Measurements from ENCODE around the gene PARD3.
A peak's percentile ranks its signal among the peaks of the same experiment; 100 is the strongest.

The PARD3 gene

DNA sequence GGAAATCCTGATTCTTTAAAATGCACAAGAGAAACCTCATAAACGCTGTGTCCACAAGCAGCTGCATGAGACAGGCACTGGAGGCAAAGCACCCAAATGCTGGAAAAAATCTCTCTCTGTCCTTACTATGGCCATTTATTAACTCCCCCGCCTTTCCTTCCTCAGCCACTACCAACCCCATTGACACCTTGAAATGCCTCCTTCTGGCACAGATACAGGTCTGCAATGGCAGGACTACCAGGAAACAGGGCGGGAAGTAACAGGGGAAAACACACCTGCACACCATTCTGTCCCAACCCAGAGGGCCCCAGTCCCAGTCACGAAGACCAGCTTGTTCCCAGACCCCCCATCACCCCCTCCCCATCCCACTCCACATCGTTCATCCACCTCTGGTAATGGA is 224.3 kb downstream of the PARD3 start:
- DNase-seq (ENCODE audit: low read depth), result no peak
- in situ Hi-C loops (cut with HindIII; ENCODE audit: low sequenced_read_pairs), result no loop called here
- no peak overlapping the region for H3K4me3 ChIP-seq (ENCODE audit: low read depth, low read length)
- TF ChIP-seq, protein P1, sequence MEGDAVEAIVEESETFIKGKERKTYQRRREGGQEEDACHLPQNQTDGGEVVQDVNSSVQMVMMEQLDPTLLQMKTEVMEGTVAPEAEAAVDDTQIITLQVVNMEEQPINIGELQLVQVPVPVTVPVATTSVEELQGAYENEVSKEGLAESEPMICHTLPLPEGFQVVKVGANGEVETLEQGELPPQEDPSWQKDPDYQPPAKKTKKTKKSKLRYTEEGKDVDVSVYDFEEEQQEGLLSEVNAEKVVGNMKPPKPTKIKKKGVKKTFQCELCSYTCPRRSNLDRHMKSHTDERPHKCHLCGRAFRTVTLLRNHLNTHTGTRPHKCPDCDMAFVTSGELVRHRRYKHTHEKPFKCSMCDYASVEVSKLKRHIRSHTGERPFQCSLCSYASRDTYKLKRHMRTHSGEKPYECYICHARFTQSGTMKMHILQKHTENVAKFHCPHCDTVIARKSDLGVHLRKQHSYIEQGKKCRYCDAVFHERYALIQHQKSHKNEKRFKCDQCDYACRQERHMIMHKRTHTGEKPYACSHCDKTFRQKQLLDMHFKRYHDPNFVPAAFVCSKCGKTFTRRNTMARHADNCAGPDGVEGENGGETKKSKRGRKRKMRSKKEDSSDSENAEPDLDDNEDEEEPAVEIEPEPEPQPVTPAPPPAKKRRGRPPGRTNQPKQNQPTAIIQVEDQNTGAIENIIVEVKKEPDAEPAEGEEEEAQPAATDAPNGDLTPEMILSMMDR (IDR thresholded peaks at IDR 0.05; ENCODE audit: low read depth, low read length, missing control alignments), result no peak

DNA sequence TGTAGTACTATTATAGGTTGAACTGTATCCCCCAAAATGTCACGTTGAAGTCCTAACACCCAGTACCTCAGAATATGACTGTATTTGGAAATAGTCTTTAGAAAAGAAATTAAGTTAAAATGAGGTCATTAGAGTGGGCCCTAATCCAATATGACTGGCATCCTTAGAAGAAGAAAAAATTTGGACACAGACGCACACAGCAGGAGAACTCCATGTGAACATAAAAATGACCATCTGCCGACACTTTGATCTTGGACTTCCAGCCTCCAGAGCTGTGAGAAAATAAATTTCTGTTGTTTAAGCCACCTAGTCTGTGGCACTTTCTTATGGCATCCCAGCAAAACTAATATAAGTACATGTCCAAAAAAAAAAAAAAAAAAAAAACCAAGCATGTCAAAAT is 225.8 kb downstream of the PARD3 start:
- TF ChIP-seq, protein P1 (IDR thresholded peaks at IDR 0.05; ENCODE audit: low read depth, low read length, missing control alignments), result no peak
- in situ Hi-C loops (cut with HindIII; ENCODE audit: low sequenced_read_pairs), result no loop called here
- DNase-seq (ENCODE audit: low read depth), result no peak
- H3K4me3 ChIP-seq (ENCODE audit: low read depth, low read length), result no peak overlapping the region

DNA sequence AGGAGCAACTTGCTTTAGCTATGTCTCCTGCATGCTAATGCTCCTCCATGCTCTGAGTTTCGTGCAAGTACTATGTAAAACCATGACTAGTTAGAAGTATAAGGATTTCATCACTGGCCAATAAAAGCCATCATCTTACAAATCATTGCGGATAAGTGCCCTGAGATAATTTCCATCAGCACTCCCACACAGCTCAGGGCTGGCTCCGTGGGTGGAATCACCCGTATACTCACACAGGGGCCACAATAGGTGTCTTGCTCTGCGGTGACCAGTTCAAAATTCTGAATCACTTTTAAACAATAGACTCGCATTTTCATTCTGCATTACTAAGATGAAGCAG is 227.4 kb downstream of the PARD3 start:
- in situ Hi-C loops (cut with HindIII; ENCODE audit: low sequenced_read_pairs), result no loop called here
- H3K4me3 ChIP-seq (ENCODE audit: low read depth, low read length), result no peak overlapping the region
- TF ChIP-seq, protein P1 (IDR thresholded peaks at IDR 0.05; ENCODE audit: low read depth, low read length, missing control alignments), result no peak
- no peak for DNase-seq (ENCODE audit: low read depth)

DNA sequence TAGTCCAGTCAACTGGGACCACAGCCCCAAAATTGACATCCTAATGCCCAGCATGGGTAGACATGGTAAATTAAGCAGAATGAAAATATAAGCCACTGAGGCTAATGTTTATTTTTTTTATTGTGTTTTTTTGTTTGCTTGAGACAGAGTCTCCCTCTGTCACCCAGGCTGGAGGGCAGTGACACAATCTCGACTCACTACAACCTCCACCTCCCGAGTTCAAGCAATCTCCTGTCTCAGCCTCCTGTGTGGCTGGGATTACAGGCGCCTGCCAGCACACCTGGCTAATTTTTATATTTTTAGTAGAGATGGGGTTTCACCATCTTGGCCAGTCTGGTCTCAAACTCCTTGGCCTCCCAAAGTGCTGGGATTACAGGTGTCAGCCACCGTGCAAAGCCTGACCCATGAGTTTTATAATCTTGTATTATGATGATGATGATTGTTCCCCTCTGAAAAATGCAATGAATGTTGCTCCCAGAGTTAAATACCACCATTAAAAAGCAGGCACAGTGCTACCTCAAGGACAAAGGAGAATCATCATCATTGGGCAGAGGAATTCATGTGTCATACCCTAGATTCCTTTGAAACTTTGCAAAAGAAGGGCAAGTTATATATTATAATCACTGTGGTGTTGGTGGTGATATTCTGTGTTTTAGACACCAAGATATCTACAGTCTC is 228.0 kb downstream of the PARD3 start:
- in situ Hi-C loops (cut with HindIII; ENCODE audit: low sequenced_read_pairs), result no loop called here
- DNase-seq (ENCODE audit: low read depth), result no peak
- TF ChIP-seq, protein P1 (IDR thresholded peaks at IDR 0.05; ENCODE audit: low read depth, low read length, missing control alignments), result no peak
- H3K4me3 ChIP-seq (ENCODE audit: low read depth, low read length), result no peak overlapping the region

DNA sequence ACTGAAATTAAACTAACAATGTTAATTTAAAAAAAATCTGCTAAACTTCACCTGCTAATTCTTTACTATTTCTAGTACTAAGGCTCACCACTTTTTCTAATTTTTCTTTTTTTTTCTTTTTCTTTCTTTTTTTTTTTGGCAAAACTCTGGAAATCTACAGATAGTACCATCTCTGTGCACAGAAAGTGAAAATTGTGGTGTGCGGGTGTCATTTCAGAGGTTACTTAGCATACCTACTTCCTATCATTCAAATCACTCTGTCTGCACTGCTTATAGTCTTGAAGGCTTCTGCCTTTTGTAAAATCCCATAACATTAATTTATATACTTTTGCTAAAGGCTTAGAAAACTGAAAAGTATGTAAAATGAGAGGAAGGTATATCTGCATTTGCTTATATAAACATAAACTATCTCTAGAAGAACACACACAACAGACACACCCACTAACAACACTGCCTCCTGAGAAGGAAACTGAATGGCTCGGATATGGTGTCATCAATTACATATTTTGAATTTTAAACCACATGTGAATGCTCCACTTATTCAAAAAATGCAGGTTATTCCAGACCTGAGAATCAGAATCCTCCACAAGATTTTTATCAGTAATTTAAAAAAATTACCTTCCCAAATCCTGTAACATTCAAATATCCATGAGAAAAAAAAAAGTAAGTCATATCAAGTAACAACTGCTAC is 229.5 kb downstream of the PARD3 start:
- TF ChIP-seq, protein P1 (IDR thresholded peaks at IDR 0.05; ENCODE audit: low read depth, low read length, missing control alignments), result no peak
- in situ Hi-C loops (cut with HindIII; ENCODE audit: low sequenced_read_pairs), result no loop called here
- no peak overlapping the region for H3K4me3 ChIP-seq (ENCODE audit: low read depth, low read length)
- no peak for DNase-seq (ENCODE audit: low read depth)

DNA sequence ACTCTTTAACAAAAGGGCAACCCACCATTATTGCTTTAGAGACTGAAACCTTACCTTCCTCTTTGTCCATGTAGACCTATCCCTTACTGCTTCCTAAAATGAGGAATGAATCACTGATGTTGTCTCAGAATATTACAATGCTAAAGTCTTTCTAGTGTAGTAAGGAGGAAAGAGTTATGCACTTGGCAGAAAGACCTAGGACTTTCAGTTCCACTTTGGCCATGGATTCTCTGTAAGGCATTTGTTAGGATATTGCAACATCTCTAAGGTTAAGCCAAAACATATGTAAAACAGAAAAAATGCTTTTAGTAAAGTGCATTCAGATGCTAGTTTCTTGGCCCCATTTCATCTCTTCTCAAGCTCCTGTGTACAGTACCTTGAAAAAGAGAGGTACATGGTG is 230.9 kb downstream of the PARD3 start:
- in situ Hi-C loops (cut with HindIII; ENCODE audit: low sequenced_read_pairs), result no loop called here
- H3K4me3 ChIP-seq (ENCODE audit: low read depth, low read length), result no peak overlapping the region
- peak; percentile 83 for DNase-seq (ENCODE audit: low read depth)
- TF ChIP-seq, protein P1 (IDR thresholded peaks at IDR 0.05; ENCODE audit: low read depth, low read length, missing control alignments), result no peak
